ENCODE data around the gene MBOAT2.

- TF ChIP-seq CTCF (optimal IDR thresholded peaks at IDR 0.05 in 1 of 3, IDR thresholded peaks at IDR 0.05 in 1 of 3, conservative IDR thresholded peaks at IDR 0.05 in 1 of 3; ENCODE audit: extremely low read depth in 1 of 3, insufficient read depth in 2 of 3, low read length in 3 of 3) (no peak), EZH2 (IDR thresholded peaks at IDR 0.05; ENCODE audit: low read length) (no peak)
These were observed 46.8 kb upstream of the MBOAT2 start for GRCh38 chr2:9050122-9050809.

Measured in keratinocyte (primary cell).